Activated naive CD8-positive, alpha-beta T cell treated with anti-CD3 and anti-CD28 coated beads, Interleukin-2, amount 10 ng/mL, durations not matched to agents 7 days and 5 days (primary cell): ENCODE data around the gene ULK4. TPM values are rescaled to one million over a fixed set of nuclear protein-coding genes. Genes with fewer than 3 reads are reported as not detected.

ENCODE experiments used
- ATAC-seq: fragments of 150-1000 bp; cut with Tn5 transposase; one replicate; pipeline ENCODE4 v1.10.0; 2021; ENCODE audit warnings: low read depth, moderate library complexity
- POLR2A ChIA-PET: fragments of 350-600 bp; sonication (Branson Sonifier 250); formaldehyde crosslinking; loops from one replicate; lab custom pipeline; 2021; ENCODE audit warnings: antibody characterized with exemption; lab: Charles Lee
- DNase-seq: peaks from one replicate; pipeline ENCODE4 v3.0.0; 2021
- H3K27ac Mint-ChIP-seq: one replicate; pipeline ENCODE4 v1.8.0; 2022; ENCODE audit warnings: mild to moderate bottlenecking, mixed read lengths
- H3K27me3 Mint-ChIP-seq: one replicate; pipeline ENCODE4 v1.8.0; 2022; ENCODE audit warnings: mild to moderate bottlenecking, moderate library complexity, mixed read lengths
- H3K36me3 Mint-ChIP-seq: one replicate; pipeline ENCODE4 v1.8.0; 2021; ENCODE audit warnings: mild to moderate bottlenecking, mixed read lengths
- H3K4me1 Mint-ChIP-seq: one replicate; pipeline ENCODE4 v1.8.0; 2021; ENCODE audit warnings: mixed read lengths
- H3K4me3 Mint-ChIP-seq: one replicate; pipeline ENCODE4 v1.8.0; 2022; ENCODE audit warnings: mild to moderate bottlenecking, moderate library complexity, mixed read lengths
- H3K9me3 Mint-ChIP-seq: one replicate; pipeline ENCODE4 v1.8.0; 2021; ENCODE audit warnings: mixed read lengths
- total RNA-seq, 2 experiments: library from RNA; stranded (reverse); gene quantifications; one replicate each; pipeline ENCODE4 v1.2.3, GENCODE V29; 2021

The ULK4 gene
- total RNA-seq, 2 experiments from 2014 or later: 18.6 to 19.0 TPM

GRCh38 chr3:41345788-41346187, 616.1 kb downstream of the ULK4 start:
- H3K9me3 Mint-ChIP-seq: peaks cover 8% of the 10 kb centered on the region
- ATAC-seq (no peak), DNase-seq (no peak)
- H3K4me3 Mint-ChIP-seq: no peak overlapping the region
- H3K27me3 Mint-ChIP-seq: peaks cover 4% of the 10 kb centered on the region
- no peaks in the 10 kb centered on the region for H3K36me3 Mint-ChIP-seq
- POLR2A ChIA-PET: no interaction called here
- H3K27ac Mint-ChIP-seq: no peak overlapping the region
- no peaks in the 10 kb centered on the region for H3K4me1 Mint-ChIP-seq

- Mint-ChIP-seq H3K9me3 (peaks cover 4% of the 10 kb centered on the region), H3K4me3 (no peak overlapping the region), H3K27me3 (no peaks in the 10 kb centered on the region), H3K4me1 (no peaks in the 10 kb centered on the region), H3K36me3 (no peaks in the 10 kb centered on the region), H3K27ac (no peak overlapping the region)
- ATAC-seq (no peak), DNase-seq (no peak)
- POLR2A ChIA-PET: no interaction called here
Measured at GRCh38 chr3:41339758-41340157, 622.1 kb downstream of the ULK4 start.

- DNase-seq (no peak), ATAC-seq (no peak)
- Mint-ChIP-seq H3K9me3 (peaks cover 1% of the 10 kb centered on the region), H3K36me3 (no peaks in the 10 kb centered on the region), H3K4me3 (no peak overlapping the region), H3K27me3 (no peaks in the 10 kb centered on the region), H3K4me1 (no peaks in the 10 kb centered on the region), H3K27ac (no peak overlapping the region)
- POLR2A ChIA-PET: no interaction called here
Measured at GRCh38 chr3:41338276-41338675, 623.6 kb downstream of the ULK4 start.

GRCh38 chr3:41334426-41334825, 627.5 kb downstream of the ULK4 start:
- no peak for ATAC-seq
- no peak for DNase-seq
- Mint-ChIP-seq H3K4me1 (no peaks in the 10 kb centered on the region), H3K27me3 (no peaks in the 10 kb centered on the region), H3K27ac (no peak overlapping the region), H3K36me3 (no peaks in the 10 kb centered on the region), H3K4me3 (no peak overlapping the region), H3K9me3 (no peaks in the 10 kb centered on the region)
- POLR2A ChIA-PET: no interaction called here

- ATAC-seq: no peak
- Mint-ChIP-seq H3K27me3 (peaks cover 2% of the 10 kb centered on the region), H3K27ac (no peak overlapping the region), H3K9me3 (no peaks in the 10 kb centered on the region), H3K4me3 (no peak overlapping the region), H3K4me1 (no peaks in the 10 kb centered on the region), H3K36me3 (no peaks in the 10 kb centered on the region)
- POLR2A ChIA-PET: no interaction called here
- DNase-seq: no peak
Measured at GRCh38 chr3:41331041-41331440, 630.9 kb downstream of the ULK4 start.

GRCh38 chr3:41330465-41330864, 631.4 kb downstream of the ULK4 start:
- no peak for ATAC-seq
- peaks cover 2% of the 10 kb centered on the region for H3K27me3 Mint-ChIP-seq
- no peaks in the 10 kb centered on the region for H3K9me3 Mint-ChIP-seq
- H3K36me3 Mint-ChIP-seq: no peaks in the 10 kb centered on the region
- POLR2A ChIA-PET: no interaction called here
- H3K4me1 Mint-ChIP-seq: no peaks in the 10 kb centered on the region
- no peak overlapping the region for H3K4me3 Mint-ChIP-seq
- DNase-seq: no peak
- H3K27ac Mint-ChIP-seq: no peak overlapping the region

GRCh38 chr3:41329881-41330280, 632.0 kb downstream of the ULK4 start:
- no peak overlapping the region for H3K4me3 Mint-ChIP-seq
- H3K4me1 Mint-ChIP-seq: no peaks in the 10 kb centered on the region
- DNase-seq: no peak
- no peaks in the 10 kb centered on the region for H3K36me3 Mint-ChIP-seq
- H3K9me3 Mint-ChIP-seq: no peaks in the 10 kb centered on the region
- H3K27ac Mint-ChIP-seq: no peak overlapping the region
- no peak for ATAC-seq
- H3K27me3 Mint-ChIP-seq: peaks cover 2% of the 10 kb centered on the region
- POLR2A ChIA-PET: no interaction called here

- no peak overlapping the region for H3K27ac Mint-ChIP-seq
Measured at GRCh38 chr3:41328926-41329325, 633.0 kb downstream of the ULK4 start.

GRCh38 chr3:41327718-41328117, 634.2 kb downstream of the ULK4 start:
- POLR2A ChIA-PET: no interaction called here
- Mint-ChIP-seq H3K36me3 (no peaks in the 10 kb centered on the region), H3K4me3 (no peak overlapping the region)

More at GRCh38 chr3:41328926-41329325, 633.0 kb downstream of the ULK4 start:
- DNase-seq (no peak), ATAC-seq (no peak)
- Mint-ChIP-seq H3K4me1 (no peaks in the 10 kb centered on the region), H3K4me3 (no peak overlapping the region), H3K9me3 (no peaks in the 10 kb centered on the region), H3K27me3 (peaks cover 2% of the 10 kb centered on the region), H3K36me3 (no peaks in the 10 kb centered on the region)
- POLR2A ChIA-PET: no interaction called here

GRCh38 chr3:41324156-41324475, 637.8 kb downstream of the ULK4 start:
- POLR2A ChIA-PET: no interaction called here
- Mint-ChIP-seq H3K4me1 (no peaks in the 10 kb centered on the region), H3K27ac (no peak overlapping the region), H3K27me3 (peaks cover 2% of the 10 kb centered on the region), H3K4me3 (no peak overlapping the region), H3K36me3 (no peaks in the 10 kb centered on the region), H3K9me3 (no peaks in the 10 kb centered on the region)
- no peak for ATAC-seq
- DNase-seq: no peak

More at GRCh38 chr3:41327718-41328117, 634.2 kb downstream of the ULK4 start:
- DNase-seq (no peak), ATAC-seq (no peak)
- H3K9me3 Mint-ChIP-seq: no peaks in the 10 kb centered on the region
- peaks cover 2% of the 10 kb centered on the region for H3K27me3 Mint-ChIP-seq
- no peak overlapping the region for H3K27ac Mint-ChIP-seq
- no peaks in the 10 kb centered on the region for H3K4me1 Mint-ChIP-seq

- Mint-ChIP-seq H3K4me3 (no peak overlapping the region), H3K27ac (no peak overlapping the region), H3K27me3 (peaks cover 2% of the 10 kb centered on the region), H3K9me3 (no peaks in the 10 kb centered on the region), H3K4me1 (no peaks in the 10 kb centered on the region), H3K36me3 (no peaks in the 10 kb centered on the region)
- ATAC-seq: no peak
- DNase-seq: no peak
- POLR2A ChIA-PET: no interaction called here
Measured at GRCh38 chr3:41323467-41324155, 638.3 kb downstream of the ULK4 start.

GRCh38 chr3:41321642-41321980, 640.3 kb downstream of the ULK4 start:
- no peak for DNase-seq
- Mint-ChIP-seq H3K4me1 (no peaks in the 10 kb centered on the region), H3K36me3 (no peaks in the 10 kb centered on the region)

GRCh38 chr3:41320953-41321641, 640.8 kb downstream of the ULK4 start:
- no peak for ATAC-seq
- Mint-ChIP-seq H3K36me3 (no peaks in the 10 kb centered on the region), H3K4me3 (no peak overlapping the region), H3K27ac (no peak overlapping the region), H3K4me1 (no peaks in the 10 kb centered on the region), H3K9me3 (no peaks in the 10 kb centered on the region), H3K27me3 (no peaks in the 10 kb centered on the region)
- DNase-seq: no peak
- POLR2A ChIA-PET: no interaction called here

More at GRCh38 chr3:41321642-41321980, 640.3 kb downstream of the ULK4 start:
- Mint-ChIP-seq H3K9me3 (no peaks in the 10 kb centered on the region), H3K27ac (no peak overlapping the region), H3K27me3 (no peaks in the 10 kb centered on the region), H3K4me3 (no peak overlapping the region)
- ATAC-seq: no peak
- POLR2A ChIA-PET: no interaction called here

- ATAC-seq (no peak), DNase-seq (no peak)
- Mint-ChIP-seq H3K27me3 (no peaks in the 10 kb centered on the region), H3K36me3 (no peaks in the 10 kb centered on the region), H3K4me3 (no peak overlapping the region), H3K27ac (no peak overlapping the region), H3K9me3 (no peaks in the 10 kb centered on the region), H3K4me1 (no peaks in the 10 kb centered on the region)
- POLR2A ChIA-PET: no interaction called here
Measured at GRCh38 chr3:41318520-41318919, 643.4 kb downstream of the ULK4 start.
